ENCODE results near the gene NR1D1. TPM values are rescaled to one million over a fixed set of nuclear protein-coding genes. Genes with fewer than 3 reads are reported as not detected.

The NR1D1 gene
- total RNA-seq, 1 donor from 2014 or later: 20.1 TPM

DNA sequence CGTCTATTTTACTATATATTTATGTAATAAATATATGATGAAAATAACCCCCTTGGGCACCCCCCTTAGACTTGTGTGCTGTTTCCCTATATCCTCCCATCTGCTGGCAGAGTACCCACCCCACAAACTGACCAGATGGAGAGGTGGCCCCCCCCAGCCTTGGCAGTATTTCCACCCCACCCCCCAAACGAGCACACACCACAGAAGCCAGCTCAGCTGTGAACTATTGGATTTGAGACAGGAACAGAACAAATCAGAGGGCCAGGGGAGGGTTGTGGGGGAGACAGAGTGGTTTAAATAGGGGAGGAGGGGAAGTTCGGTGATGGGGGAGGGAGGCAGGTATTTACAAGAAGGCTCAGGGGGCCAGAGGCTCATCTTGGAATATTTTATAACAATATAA lies 7.8 kb downstream of the NR1D1 start:
- no peak for ATAC-seq
- H3K27me3 ChIP-seq (ENCODE audit: low read depth): no peaks in the 10 kb centered on the region
- H3K4me1 ChIP-seq: peaks cover 51% of the 10 kb centered on the region
- intact Hi-C loops (cut with DNase I): no loop called here
- no peaks in the 10 kb centered on the region for H3K9me3 ChIP-seq
- no peak overlapping the region for H3K4me3 ChIP-seq
- H3K36me3 ChIP-seq: peaks cover 83% of the 10 kb centered on the region
- TF ChIP-seq, protein P1, sequence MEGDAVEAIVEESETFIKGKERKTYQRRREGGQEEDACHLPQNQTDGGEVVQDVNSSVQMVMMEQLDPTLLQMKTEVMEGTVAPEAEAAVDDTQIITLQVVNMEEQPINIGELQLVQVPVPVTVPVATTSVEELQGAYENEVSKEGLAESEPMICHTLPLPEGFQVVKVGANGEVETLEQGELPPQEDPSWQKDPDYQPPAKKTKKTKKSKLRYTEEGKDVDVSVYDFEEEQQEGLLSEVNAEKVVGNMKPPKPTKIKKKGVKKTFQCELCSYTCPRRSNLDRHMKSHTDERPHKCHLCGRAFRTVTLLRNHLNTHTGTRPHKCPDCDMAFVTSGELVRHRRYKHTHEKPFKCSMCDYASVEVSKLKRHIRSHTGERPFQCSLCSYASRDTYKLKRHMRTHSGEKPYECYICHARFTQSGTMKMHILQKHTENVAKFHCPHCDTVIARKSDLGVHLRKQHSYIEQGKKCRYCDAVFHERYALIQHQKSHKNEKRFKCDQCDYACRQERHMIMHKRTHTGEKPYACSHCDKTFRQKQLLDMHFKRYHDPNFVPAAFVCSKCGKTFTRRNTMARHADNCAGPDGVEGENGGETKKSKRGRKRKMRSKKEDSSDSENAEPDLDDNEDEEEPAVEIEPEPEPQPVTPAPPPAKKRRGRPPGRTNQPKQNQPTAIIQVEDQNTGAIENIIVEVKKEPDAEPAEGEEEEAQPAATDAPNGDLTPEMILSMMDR (IDR thresholded peaks at IDR 0.05): no peak
- H3K27ac ChIP-seq: no peak overlapping the region
- no peak for DNase-seq

DNA sequence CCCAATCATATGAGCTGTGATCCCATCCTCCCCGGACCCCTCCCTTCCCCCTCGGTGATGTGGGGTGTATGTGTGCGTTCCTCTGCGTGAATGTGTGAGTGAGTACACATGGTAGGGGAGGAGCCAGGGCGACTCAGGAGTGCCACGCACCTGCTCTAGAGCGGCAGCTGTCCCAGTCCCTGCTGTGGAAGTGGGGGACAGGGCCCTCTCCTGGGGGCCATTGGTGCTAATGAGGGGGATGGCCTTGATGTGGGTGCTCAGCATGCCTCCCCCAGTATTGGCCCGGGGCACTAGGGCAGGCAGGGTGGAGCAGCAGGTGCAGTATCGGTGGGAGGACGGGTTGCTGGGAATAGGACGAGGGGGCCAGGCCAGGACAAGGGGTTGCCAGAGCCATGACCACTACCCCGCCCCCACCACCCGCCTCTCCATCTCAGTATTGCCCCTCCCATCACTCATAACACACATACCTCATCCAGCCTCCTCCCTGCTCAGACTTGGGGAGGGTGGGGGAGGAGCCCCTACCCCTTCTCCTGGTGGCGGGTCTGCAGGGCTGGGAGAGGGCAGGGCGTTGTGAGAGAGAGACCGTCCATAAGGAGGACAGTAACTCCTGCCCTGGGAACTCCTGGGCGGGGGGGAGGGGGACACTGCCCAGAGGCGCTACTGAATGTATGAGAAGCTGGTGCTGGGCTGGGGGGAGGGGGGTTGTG lies 8.5 kb downstream of the NR1D1 start:
- DNase-seq (peak; percentile 44), ATAC-seq (peak; percentile 7 to 34)
- TF ChIP-seq, protein P1 (IDR thresholded peaks at IDR 0.05): no peak
- Histone ChIP-seq H3K4me3 (no peak overlapping the region), H3K9me3 (no peaks in the 10 kb centered on the region), H3K36me3 (peaks cover 83% of the 10 kb centered on the region), H3K4me1 (peaks cover 43% of the 10 kb centered on the region), H3K27ac (no peak overlapping the region), H3K27me3 (ENCODE audit: low read depth) (no peaks in the 10 kb centered on the region)
- intact Hi-C loops (cut with DNase I): no loop called here

DNA sequence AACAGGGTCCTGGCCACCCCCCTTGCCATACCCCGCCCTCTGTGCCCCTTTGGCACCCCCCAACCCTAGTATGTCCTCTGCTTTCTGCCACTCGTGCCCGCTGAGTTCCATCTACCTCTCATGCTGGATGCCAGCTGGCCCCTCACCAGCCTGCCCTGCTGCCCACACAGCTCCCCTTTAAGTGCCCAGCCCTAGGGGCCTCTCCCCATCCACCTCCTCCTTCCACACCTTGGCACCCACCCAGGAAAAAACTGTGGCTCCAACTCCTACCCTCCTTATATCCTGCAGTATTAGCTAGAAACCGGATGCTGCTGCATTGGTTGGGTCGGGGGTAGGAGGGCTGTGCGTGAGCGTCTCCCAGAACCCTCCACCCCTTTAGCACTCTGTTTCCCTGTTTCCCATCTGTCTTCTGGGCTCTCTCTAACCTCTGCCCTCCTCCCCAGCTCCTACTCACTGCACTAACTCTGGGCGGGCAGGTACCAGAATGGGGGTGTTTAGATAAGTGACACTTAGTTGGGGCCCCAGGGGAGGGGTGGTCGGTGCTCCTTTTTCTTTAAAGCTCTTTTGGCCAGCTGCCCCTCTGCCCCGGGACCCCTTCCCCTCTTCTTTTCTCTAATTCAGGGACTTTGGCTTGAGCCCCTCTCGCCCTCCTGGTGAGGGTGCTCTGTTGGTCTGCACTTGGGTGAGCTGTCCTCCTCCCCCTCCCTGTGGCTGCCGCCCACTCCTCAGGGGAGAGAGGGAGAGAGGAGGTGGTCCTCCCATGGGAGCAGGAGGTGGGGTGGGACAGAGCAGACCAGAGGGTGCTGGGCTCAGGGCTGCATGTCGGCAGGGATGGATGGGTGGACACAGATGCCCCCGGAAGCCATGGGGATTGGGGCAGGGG lies 9.9 kb downstream of the NR1D1 start:
- TF ChIP-seq, protein P1 (IDR thresholded peaks at IDR 0.05): no peak
- DNase-seq (no peak), ATAC-seq (no peak)
- Histone ChIP-seq H3K27ac (no peak overlapping the region), H3K27me3 (ENCODE audit: low read depth) (no peaks in the 10 kb centered on the region), H3K4me1 (peaks cover 30% of the 10 kb centered on the region), H3K9me3 (no peaks in the 10 kb centered on the region), H3K4me3 (no peak overlapping the region), H3K36me3 (peaks cover 83% of the 10 kb centered on the region)
- intact Hi-C loops (cut with DNase I): no loop called here

DNA sequence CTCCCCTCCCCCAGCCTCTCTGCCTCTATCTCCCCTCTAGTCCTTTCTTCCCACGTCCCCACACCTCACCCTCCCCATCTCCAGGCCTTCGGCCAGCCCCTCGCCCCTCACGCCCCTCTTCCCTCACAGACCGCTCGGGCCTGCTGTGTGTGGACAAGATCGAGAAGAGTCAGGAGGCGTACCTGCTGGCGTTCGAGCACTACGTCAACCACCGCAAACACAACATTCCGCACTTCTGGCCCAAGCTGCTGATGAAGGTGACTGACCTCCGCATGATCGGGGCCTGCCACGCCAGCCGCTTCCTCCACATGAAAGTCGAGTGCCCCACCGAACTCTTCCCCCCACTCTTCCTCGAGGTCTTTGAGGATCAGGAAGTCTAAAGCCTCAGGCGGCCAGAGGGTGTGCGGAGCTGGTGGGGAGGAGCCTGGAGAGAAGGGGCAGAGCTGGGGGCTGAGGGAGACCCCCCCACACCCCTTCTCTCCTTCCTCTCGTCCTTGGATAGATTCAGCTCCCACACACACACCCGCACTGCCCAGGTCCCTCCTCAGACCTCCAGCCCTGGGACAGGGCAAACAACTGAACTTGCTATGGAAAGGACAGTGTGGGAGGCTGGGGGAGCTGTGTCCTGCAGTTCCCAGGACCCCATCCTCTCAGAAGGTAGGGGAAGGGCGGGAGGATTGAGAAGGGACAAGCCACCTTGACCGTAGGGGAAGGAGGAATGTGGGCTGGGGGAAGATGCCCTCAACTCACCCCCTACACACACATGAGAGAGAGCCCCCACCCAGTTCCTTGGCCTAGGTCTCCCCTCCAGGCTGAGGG lies 11.1 kb downstream of the NR1D1 start:
- ATAC-seq: no peak
- Histone ChIP-seq H3K27me3 (ENCODE audit: low read depth) (no peaks in the 10 kb centered on the region), H3K9me3 (no peaks in the 10 kb centered on the region), H3K4me3 (no peak overlapping the region), H3K4me1 (peaks cover 18% of the 10 kb centered on the region), H3K27ac (no peak overlapping the region), H3K36me3 (peaks cover 83% of the 10 kb centered on the region)
- intact Hi-C loops (cut with DNase I): no loop called here
- no peak for DNase-seq
- TF ChIP-seq, protein P1 (IDR thresholded peaks at IDR 0.05): no peak

Measured in lower lobe of right lung (tissue), 2 donors.